ENCODE results near the gene PKDREJ. TPM values are rescaled to one million over a fixed set of nuclear protein-coding genes. Genes with fewer than 3 reads are reported as not detected.
A peak's percentile ranks its signal among the peaks of the same experiment; 100 is the strongest.

The PKDREJ gene
- total RNA-seq, 1 experiment from 2014 or later, result 0.04 TPM

GRCh38 chr22:46295277-46295971 lies 32.3 kb upstream of the PKDREJ start:
- H3K79me1 ChIP-seq (ENCODE audit: insufficient read depth, low read depth, low read length, poor library complexity, severe bottlenecking), result no peaks in the 10 kb centered on the region
- H2BK12ac ChIP-seq (ENCODE audit: insufficient read length, low read depth, low read length), result no peak overlapping the region
- H2AK5ac ChIP-seq (ENCODE audit: insufficient read length, low read length), result no peak overlapping the region
- H3K18ac ChIP-seq (ENCODE audit: insufficient read length, low read depth, low read length), result no peak overlapping the region
- no peak overlapping the region for H2BK15ac ChIP-seq (ENCODE audit: low read depth, low read length)
- no peaks in the 10 kb centered on the region for H3K4me1 ChIP-seq (ENCODE audit: insufficient read depth, low read length)
- Mint-ChIP-seq H3K4me3 (peak overlapping the region; percentile 84 to 92), H3K27ac (peak overlapping the region in 2 of 3 experiments; percentile 76 to 96; a peak in 2 of 7 replicates), H3K9me3 (no peaks in the 10 kb centered on the region), H3K4me1 (peaks cover 23% of the 10 kb centered on the region in 2 experiments), H3K27me3 (ENCODE audit: low read depth) (no peaks in the 10 kb centered on the region), H3K36me3 (ENCODE audit: insufficient read depth in 1 of 3, low read depth in 3 of 3) (peaks cover 10 to 33% (median 30%) of the 10 kb centered on the region in 3 experiments; a peak in 6 of 7 replicates)
- H2BK20ac ChIP-seq (ENCODE audit: low read depth, low read length, poor library complexity, severe bottlenecking), result no peak overlapping the region
- WGBS (ENCODE audit: extremely low coverage, insufficient read length, low lambda C conversion rate), result no CpG with 5 or more reads among the region's 4 CpGs
- H3K23me2 ChIP-seq (ENCODE audit: insufficient read length, low read depth, low read length, poor library complexity, severe bottlenecking), result peaks cover 9% of the 10 kb centered on the region
- no peak overlapping the region for H2AFZ ChIP-seq (ENCODE audit: low read length)
- H3K9me3 ChIP-seq (ENCODE audit: control insufficient read depth, low read depth, low read length), result no peaks in the 10 kb centered on the region
- H2BK120ac ChIP-seq (ENCODE audit: low read depth, low read length, poor library complexity, severe bottlenecking), result no peak overlapping the region
- H4K8ac ChIP-seq (replicated peaks; ENCODE audit: insufficient read length, low read depth, low read length), result no peak overlapping the region
- H3K27me3 ChIP-seq (ENCODE audit: insufficient read depth, low read length), result no peaks in the 10 kb centered on the region
- H4K91ac ChIP-seq (ENCODE audit: insufficient read length, low read depth, low read length), result no peak overlapping the region
- H3K4ac ChIP-seq (ENCODE audit: low read depth, low read length), result no peak overlapping the region
- H3K79me2 ChIP-seq (ENCODE audit: insufficient read depth, low read length), result no peaks in the 10 kb centered on the region; the same call in 1 of the 2 replicates
- H4K5ac ChIP-seq (ENCODE audit: insufficient read length, low read depth, low read length), result no peak overlapping the region
- H3K9ac ChIP-seq (ENCODE audit: extremely low read depth, insufficient read length, low read length), result no peak overlapping the region
- H4K20me1 ChIP-seq (ENCODE audit: control insufficient read depth, insufficient read depth, insufficient read length), result no peaks in the 10 kb centered on the region
- H3K23ac ChIP-seq (ENCODE audit: insufficient read length, low read depth, low read length), result no peak overlapping the region
- H3K14ac ChIP-seq (ENCODE audit: insufficient read depth, low read length), result no peak overlapping the region
- H3K27ac ChIP-seq (ENCODE audit: insufficient read length, low read depth, low read length), result no peak overlapping the region
- H2BK5ac ChIP-seq (ENCODE audit: insufficient read length, low read length), result no peak overlapping the region
- peak overlapping the region; percentile 91 for H3K4me2 ChIP-seq (ENCODE audit: insufficient read depth, insufficient read length, low read length)
- no peak overlapping the region for H3T11ph ChIP-seq (ENCODE audit: low read length)
- TF ChIP-seq CTCF (conservative IDR thresholded peaks at IDR 0.05), result no peak
- no peak overlapping the region for H3K56ac ChIP-seq (ENCODE audit: insufficient read length, low read depth, low read length)
- no peak for DNase-seq

Measured in H9 (cell line).